Measurements from ENCODE around the gene PUS10. TPM values are rescaled to one million over a fixed set of nuclear protein-coding genes. Genes with fewer than 3 reads are reported as not detected.
"Not testable (repeated sequence)": the region's sequence is repeated elsewhere in the genome, so short reads cannot be mapped to it uniquely, and the experiment has no call there.

PUS10 gene
- total RNA-seq, 1 experiment from 2014 or later, result 6.8 TPM

GRCh38 chr2:60934165-60934722, 83.8 kb downstream of the PUS10 start:
- DNase-seq (ENCODE audit: low read depth), result no peak

- DNase-seq (ENCODE audit: low read depth), result no peak
These were observed 85.1 kb downstream of the PUS10 start for GRCh38 chr2:60932954-60933353.

GRCh38 chr2:60932061-60932460, 86.0 kb downstream of the PUS10 start:
- peak; percentile 41 for DNase-seq (ENCODE audit: low read depth)

- DNase-seq (ENCODE audit: low read depth), result no peak
These were observed 91.1 kb downstream of the PUS10 start for GRCh38 chr2:60926741-60927552.

GRCh38 chr2:60925994-60926740, 91.9 kb downstream of the PUS10 start:
- DNase-seq (ENCODE audit: low read depth), result peak; percentile 49

- DNase-seq (ENCODE audit: low read depth), result no peak
These were observed 110.7 kb downstream of the PUS10 start for GRCh38 chr2:60907329-60907728.

GRCh38 chr2:60906395-60906794, 111.7 kb downstream of the PUS10 start:
- no peak for DNase-seq (ENCODE audit: low read depth)

GRCh38 chr2:60905867-60906266, 112.2 kb downstream of the PUS10 start:
- not testable (repeated sequence) for DNase-seq (ENCODE audit: low read depth)

GRCh38 chr2:60901296-60901695, 116.8 kb downstream of the PUS10 start:
- not testable (repeated sequence) for DNase-seq (ENCODE audit: low read depth)

GRCh38 chr2:60899892-60900249, 118.2 kb downstream of the PUS10 start:
- DNase-seq (ENCODE audit: low read depth), result no peak

- no peak for DNase-seq (ENCODE audit: low read depth)
These were observed 118.7 kb downstream of the PUS10 start for GRCh38 chr2:60899230-60899891.

GRCh38 chr2:60898567-60898966, 119.5 kb downstream of the PUS10 start:
- no peak for DNase-seq (ENCODE audit: low read depth)

Other genes with a start within 250 kb of the PUS10 start
- gene REL, start 136.7 kb downstream of the PUS10 start, total RNA-seq (2014; rRNA removed; shearing (Covaris generic)), result 1.4 and 3.7 TPM in 2 replicates
- 47.8 and 59.4 TPM in 2 replicates for gene PEX13, start 535 bp downstream of the PUS10 start, total RNA-seq (2014; rRNA removed; shearing (Covaris generic))
- gene SANBR, start 47.6 kb upstream of the PUS10 start, total RNA-seq (2014; rRNA removed; shearing (Covaris generic)), result 6.6 and 10.6 TPM in 2 replicates
- 13.0 and 23.0 TPM in 2 replicates for gene C2orf74, start 143.9 kb upstream of the PUS10 start, total RNA-seq (2014; rRNA removed; shearing (Covaris generic))

Data from M059J (cell line).